HepG2 (cell line): ENCODE results near the gene RALY. TPM values are rescaled to one million over a fixed set of nuclear protein-coding genes. Genes with fewer than 3 reads are reported as not detected.

Experiments
- ATAC-seq: fragments of 200-7000 bp; cut with Tn5 transposase; 3 replicates; pipeline ENCODE4 v1.9.1; 2020; ENCODE audit warnings: mild to moderate bottlenecking, moderate library complexity
- BruUV-seq: library from RNA; stranded (reverse); fragments of 400-500 nt; replicated peaks from 2 replicates; lab custom pipeline; 2021; lab: Mats Ljungman, UMichigan
- CTCF ChIA-PET: fragments of 300-600 bp; formaldehyde crosslinking; extraction: SDS; loops from one replicate; lab custom pipeline; 2021; ENCODE audit warnings: low total read pairs, inconsistent platforms, low intra/inter-chr PET ratio; lab: Yijun Ruan, JAX
- POLR2A ChIA-PET: fragments of 350-600 bp; sonication (Branson Sonifier 250); formaldehyde crosslinking; loops from one replicate; lab custom pipeline; 2020; ENCODE audit warnings: antibody characterized with exemption, inconsistent platforms; lab: Yijun Ruan, JAX
- DNase-seq: peaks from one replicate; pipeline ENCODE4 v3.0.0-alpha.2; 2015; ENCODE audit warnings: low spot score
- FAIRE-seq: peaks from 3 replicates; lab custom pipeline; 2011; peaks lifted over from hg19 to GRCh38; lab: Jason Lieb, UNC
- H2AFZ ChIP-seq: one replicate; pipeline ENCODE4 v1.6.1; 2011; ENCODE audit warnings: low read length, inconsistent platforms
- H3K27ac ChIP-seq: fragments of 300-600 bp; 3 replicates; pipeline ENCODE4 v1.8.0; 2011; ENCODE audit warnings: mixed run types, mild to moderate bottlenecking, mixed read lengths, low read length, inconsistent platforms; ENCODE audit not compliant: insufficient read depth; ENCODE audit errors: extremely low read length
- H3K27me3 ChIP-seq, 2 experiments: fragments of 200-600 bp in 1 of 2; 2 replicates in 1 of 2; 3 replicates in 1 of 2; pipeline versions ENCODE4 v1.6.0 to v1.8.0; 2011; ENCODE audit warnings: low read length in 2 of 2, mild to moderate bottlenecking in 2 of 2, moderate library complexity in 2 of 2, inconsistent platforms in 1 of 2; ENCODE audit not compliant: insufficient read depth in 2 of 2, control insufficient read depth in 1 of 2
- H3K36me3 ChIP-seq, 2 experiments: fragments of 200-600 bp in 1 of 2; replicated peaks in 1 of 2; 2 replicates in 1 of 2; 3 replicates in 1 of 2; pipeline versions ENCODE4 v1.5.1 to v1.8.0; 2011; ENCODE audit warnings: low read length in 2 of 2, inconsistent platforms in 1 of 2; ENCODE audit not compliant: insufficient read depth in 2 of 2, control insufficient read depth in 1 of 2
- H3K4me1 ChIP-seq: 2 replicates; pipeline ENCODE4 v1.5.1; 2012; ENCODE audit warnings: low read length, inconsistent platforms; ENCODE audit not compliant: insufficient read depth
- H3K4me2 ChIP-seq: 2 replicates; pipeline ENCODE4 v1.6.0; 2011; ENCODE audit warnings: low read depth, low read length, inconsistent platforms
- H3K4me3 ChIP-seq, 3 experiments: fragments of 200-600 bp in 1 of 3; sonication (generic), shearing (Covaris generic) in 1 of 3; replicated peaks in 1 of 3; 2 replicates each; pipeline ENCODE4 v1.5.1; 2011 to 2016; ENCODE audit warnings: low read length in 3 of 3, inconsistent platforms in 2 of 3, low read depth in 2 of 3, mild to moderate bottlenecking in 2 of 3, control low read depth in 1 of 3, mixed read lengths in 1 of 3; ENCODE audit not compliant: insufficient read depth in 1 of 3
- H3K79me2 ChIP-seq: one replicate; pipeline ENCODE4 v1.6.1; 2011; ENCODE audit warnings: low read length, inconsistent platforms; ENCODE audit not compliant: insufficient read depth
- H3K9ac ChIP-seq: 2 replicates; pipeline ENCODE4 v1.6.0; 2011; ENCODE audit warnings: mild to moderate bottlenecking, low read depth, low read length, inconsistent platforms; ENCODE audit not compliant: insufficient read depth
- H3K9me3 ChIP-seq: 2 replicates; pipeline ENCODE4 v1.5.1; 2012; ENCODE audit warnings: mild to moderate bottlenecking, low read length
- H4K20me1 ChIP-seq: 2 replicates; pipeline ENCODE4 v1.6.0; 2011; ENCODE audit warnings: inconsistent platforms, mild to moderate bottlenecking, low read length, moderate library complexity; ENCODE audit not compliant: insufficient read depth
- AGO2 ChIP-seq: fragments of 200-400 bp; formaldehyde crosslinking; optimal IDR thresholded peaks from 2 replicates; pipeline ENCODE3; 2017; ENCODE audit warnings: mild to moderate bottlenecking, low read depth, low read length, moderate library complexity
- HNRNPK ChIP-seq: fragments of 200-400 bp; formaldehyde crosslinking; IDR thresholded peaks from 2 replicates; pipeline ENCODE4 v1.6.1; 2018; ENCODE audit warnings: low read length, low read depth, moderate library complexity, mild to moderate bottlenecking; ENCODE audit not compliant: poor library complexity, severe bottlenecking
- HOXA7 ChIP-seq: sonication (generic); formaldehyde crosslinking; IDR thresholded peaks from 2 replicates; pipeline ENCODE4 v1.8.1; 2022; ENCODE audit warnings: mild to moderate bottlenecking, missing genetic modification reagents, moderate library complexity
- NR1H2 ChIP-seq: sonication (generic); formaldehyde crosslinking; IDR thresholded peaks from 2 replicates; pipeline ENCODE4 v1.8.1; 2022; ENCODE audit warnings: low read depth, missing genetic modification reagents, borderline replicate concordance
- RBM22 ChIP-seq: fragments of 200-400 bp; formaldehyde crosslinking; optimal IDR thresholded peaks from 2 replicates; pipeline ENCODE3; 2017; ENCODE audit warnings: mild to moderate bottlenecking, low read length, moderate library complexity
- ZBTB33 ChIP-seq: sonication (generic); formaldehyde crosslinking; IDR thresholded peaks from 2 replicates; pipeline ENCODE4 v1.4.0; 2020; ENCODE audit warnings: missing genetic modification reagents
- ZBTB8A ChIP-seq: sonication (generic); formaldehyde crosslinking; IDR thresholded peaks from 2 replicates; pipeline ENCODE4 v1.4.0; 2020; ENCODE audit warnings: mild to moderate bottlenecking, low read depth, missing genetic modification reagents, borderline replicate concordance
- ZC3H13 ChIP-seq: sonication (generic); formaldehyde crosslinking; IDR thresholded peaks from 2 replicates; pipeline ENCODE4 v1.8.1; 2023; ENCODE audit warnings: mild to moderate bottlenecking, missing genetic modification reagents, moderate library complexity
- ZNF329 ChIP-seq: sonication (generic); formaldehyde crosslinking; IDR thresholded peaks from 2 replicates; pipeline ENCODE4 v1.9.0; 2021; ENCODE audit warnings: low read depth, mild to moderate bottlenecking, missing genetic modification reagents
- ZNF563 ChIP-seq: sonication (generic); formaldehyde crosslinking; IDR thresholded peaks from 2 replicates; pipeline ENCODE4 v1.8.0; 2022; ENCODE audit warnings: mild to moderate bottlenecking, moderate library complexity, missing genetic modification reagents
- ZNF780A ChIP-seq: sonication (generic); formaldehyde crosslinking; IDR thresholded peaks from 2 replicates; pipeline ENCODE4 v1.8.0; 2022; ENCODE audit warnings: mild to moderate bottlenecking, missing genetic modification reagents, moderate library complexity
- WGBS: methylation state at CpG from one replicate; pipeline ENCODE4 v1.1.6; 2017; ENCODE audit warnings: low lambda C conversion rate; 5-methylcytosine and 5-hydroxymethylcytosine counted together
- in situ Hi-C: cut with HindIII; loops from 2 replicates; pipeline ENCODE4 v1.10.0; 2017; ENCODE audit warnings: low pct_unique_long_range_greater_than_20kb; ENCODE audit not compliant: extremely low pct_ligation_motif_present
- intact Hi-C: fragments of 100-400 bp; cut with micrococcal nuclease; formaldehyde crosslinking; loops from one replicate; pipeline ENCODE4 v1.10.0; 2022; ENCODE audit not compliant: unreplicated experiment
- polyA plus RNA-seq, 8 experiments: library from polyadenylated mRNA; depleted of rRNA in 3 of 8; stranded (reverse) in 7 of 8; unstranded in 1 of 8; fragments of >200 nt; fragmentation: Illumina TruSeq in 4 of 8; extraction: Trizol in 4 of 8; gene quantifications; 2 replicates each; pipeline versions ENCODE4 v1.2.1 to v1.2.3, GENCODE V29; 2011 to 2016; ENCODE audit warnings: low read depth in 4 of 8, missing spikeins in 1 of 8, mixed read lengths in 1 of 8; ENCODE audit not compliant: insufficient read depth in 1 of 8
- total RNA-seq, 5 experiments: library from RNA; depleted of rRNA; stranded (reverse); fragments of >200 nt; fragmentation: Illumina TruSeq; extraction: Trizol; gene quantifications; 2 replicates each; pipeline ENCODE4 v1.2.3, GENCODE V29; 2016; ENCODE audit warnings: low read depth in 1 of 5
- TF ChIP-seq, protein P1 (sequence below): IDR thresholded peaks from 2 replicates; pipeline ENCODE4 v1.4.0; 2020; ENCODE audit warnings: mild to moderate bottlenecking, missing genetic modification reagents

Gene RALY
- total and polyA plus RNA-seq, 2 of the 13 experiments (the other 11 are each of a cell fraction or from before 2014, with no cell fraction given) = 178 to 186 TPM

GRCh38 chr20:34076952-34077351, 83.2 kb downstream of the RALY start:
- 96% methylated on average over 20 of the region's 20 CpGs for WGBS
- in situ Hi-C loops = no loop called here
- intact Hi-C loops = loop anchor here (10.0 kb wide), 1 partner anchor 282 kb away; no protein-coding TSS in a partner anchor
- Histone ChIP-seq H3K27me3 (no peaks in the 10 kb centered on the region), H3K36me3 (peaks cover 67 to 98% of the 10 kb centered on the region in 2 experiments), H3K4me2 (no peak overlapping the region), H4K20me1 (peaks cover 10% of the 10 kb centered on the region; the same call in 1 of the 2 replicates), H3K9me3 (no peaks in the 10 kb centered on the region), H3K27ac (no peak overlapping the region), H3K4me3 (no peak overlapping the region), H3K9ac (no peak overlapping the region), H2AFZ (no peak overlapping the region), H3K79me2 (peaks cover 18% of the 10 kb centered on the region), H3K4me1 (no peaks in the 10 kb centered on the region)
- CTCF ChIA-PET = no interaction called here
- ATAC-seq = no peak
- no TSS peak for BruUV-seq
- FAIRE-seq = no peak
- no peak for DNase-seq
- POLR2A ChIA-PET = no interaction called here
- TF ChIP-seq NR1H2 (CRISPR knock-in tag) = no peak
- TF ChIP-seq ZC3H13 = no peak
- TF ChIP-seq AGO2 = peak; percentile 95
- peak; percentile 31 for TF ChIP-seq HNRNPK

DNA sequence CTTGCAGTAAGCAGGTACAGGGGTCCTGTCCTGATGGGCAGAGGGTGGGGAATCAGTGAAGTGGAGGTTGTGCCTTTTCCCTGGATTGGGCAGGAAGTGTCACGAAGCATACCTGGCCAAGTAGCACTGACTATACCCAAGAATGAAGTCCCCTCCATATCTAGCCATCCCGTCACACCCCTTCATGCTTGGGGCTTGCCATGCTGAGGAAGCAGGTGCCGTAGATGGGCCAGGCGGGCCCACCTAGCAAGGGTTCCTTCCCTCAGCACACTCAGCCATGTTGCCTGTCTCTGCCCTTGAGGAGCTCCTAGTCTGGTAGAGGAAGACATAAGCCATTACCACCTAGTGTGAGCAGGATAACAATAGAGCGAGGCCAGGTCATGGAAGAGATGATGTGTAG, 84.8 kb downstream of the RALY start:
- Histone ChIP-seq H3K4me3 (no peak overlapping the region), H3K79me2 (peaks cover 5% of the 10 kb centered on the region), H4K20me1 (0 out of 2 replicates have a peak, but pooled peaks cover under 1% of the 10 kb centered on the region), H2AFZ (no peak overlapping the region), H3K4me1 (no peaks in the 10 kb centered on the region), H3K4me2 (no peak overlapping the region)
- no peak for FAIRE-seq
- in situ Hi-C loops = no loop called here
- TF ChIP-seq, protein P1, sequence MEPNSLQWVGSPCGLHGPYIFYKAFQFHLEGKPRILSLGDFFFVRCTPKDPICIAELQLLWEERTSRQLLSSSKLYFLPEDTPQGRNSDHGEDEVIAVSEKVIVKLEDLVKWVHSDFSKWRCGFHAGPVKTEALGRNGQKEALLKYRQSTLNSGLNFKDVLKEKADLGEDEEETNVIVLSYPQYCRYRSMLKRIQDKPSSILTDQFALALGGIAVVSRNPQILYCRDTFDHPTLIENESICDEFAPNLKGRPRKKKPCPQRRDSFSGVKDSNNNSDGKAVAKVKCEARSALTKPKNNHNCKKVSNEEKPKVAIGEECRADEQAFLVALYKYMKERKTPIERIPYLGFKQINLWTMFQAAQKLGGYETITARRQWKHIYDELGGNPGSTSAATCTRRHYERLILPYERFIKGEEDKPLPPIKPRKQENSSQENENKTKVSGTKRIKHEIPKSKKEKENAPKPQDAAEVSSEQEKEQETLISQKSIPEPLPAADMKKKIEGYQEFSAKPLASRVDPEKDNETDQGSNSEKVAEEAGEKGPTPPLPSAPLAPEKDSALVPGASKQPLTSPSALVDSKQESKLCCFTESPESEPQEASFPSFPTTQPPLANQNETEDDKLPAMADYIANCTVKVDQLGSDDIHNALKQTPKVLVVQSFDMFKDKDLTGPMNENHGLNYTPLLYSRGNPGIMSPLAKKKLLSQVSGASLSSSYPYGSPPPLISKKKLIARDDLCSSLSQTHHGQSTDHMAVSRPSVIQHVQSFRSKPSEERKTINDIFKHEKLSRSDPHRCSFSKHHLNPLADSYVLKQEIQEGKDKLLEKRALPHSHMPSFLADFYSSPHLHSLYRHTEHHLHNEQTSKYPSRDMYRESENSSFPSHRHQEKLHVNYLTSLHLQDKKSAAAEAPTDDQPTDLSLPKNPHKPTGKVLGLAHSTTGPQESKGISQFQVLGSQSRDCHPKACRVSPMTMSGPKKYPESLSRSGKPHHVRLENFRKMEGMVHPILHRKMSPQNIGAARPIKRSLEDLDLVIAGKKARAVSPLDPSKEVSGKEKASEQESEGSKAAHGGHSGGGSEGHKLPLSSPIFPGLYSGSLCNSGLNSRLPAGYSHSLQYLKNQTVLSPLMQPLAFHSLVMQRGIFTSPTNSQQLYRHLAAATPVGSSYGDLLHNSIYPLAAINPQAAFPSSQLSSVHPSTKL (CRISPR knock-in tag) = no peak
- no peak for TF ChIP-seq ZBTB33 (CRISPR knock-in tag)
- TF ChIP-seq ZNF329 = no peak
- peak; percentile 95 for TF ChIP-seq RBM22
- TF ChIP-seq ZNF780A = 0 out of 2 replicates have a peak, but pooled peaks have one; percentile 15
- TF ChIP-seq ZBTB8A (CRISPR knock-in tag) = no peak
- 0 out of 2 replicates have a peak, but pooled peaks have one; percentile 52 for TF ChIP-seq HOXA7
- TF ChIP-seq ZNF563 (CRISPR knock-in tag) = no peak
- TF ChIP-seq, all 625 proteins: peak for 3
- Histone ChIP-seq H3K27me3 (no peaks in the 10 kb centered on the region), H3K9me3 (no peaks in the 10 kb centered on the region), H3K9ac (no peak overlapping the region), H3K27ac (no peak overlapping the region), H3K36me3 (peaks cover 66 to 98% of the 10 kb centered on the region in 2 experiments)
- ChIA-PET POLR2A (interaction anchor here (1.8 kb wide), 1 partner anchor 34 kb away, joined by 6 read pairs; the partner anchor contains the start of gene EIF2S2), CTCF (no interaction called here)
- no TSS peak for BruUV-seq
- ATAC-seq = no peak
- 98% methylated on average over 5 of the region's 5 CpGs for WGBS
- no peak for DNase-seq
- intact Hi-C loops = loop anchor here (10.0 kb wide), 1 partner anchor 284 kb away; no protein-coding TSS in a partner anchor
